NCI-H524 treated with DMSO at 0.1 percent for 48 hours (cell line): ENCODE measurements around the gene COL6A3.
"Not testable (repeated sequence)": the region's sequence is repeated elsewhere in the genome, so short reads cannot be mapped to it uniquely, and the experiment has no call there.

ENCODE experiments used
- DNase-seq: peaks from one replicate; lab custom pipeline; 2025; lab: John Stamatoyannopoulos, UW

COL6A3 gene

GRCh38 chr2:237383991-237384671 is 29.8 kb downstream of the COL6A3 start:
- DNase-seq: no peak

- no peak for DNase-seq
Observed at GRCh38 chr2:237380768-237381167, 33.2 kb downstream of the COL6A3 start.

GRCh38 chr2:237379636-237380035 is 34.3 kb downstream of the COL6A3 start:
- DNase-seq: no peak

GRCh38 chr2:237378650-237379049 is 35.3 kb downstream of the COL6A3 start:
- DNase-seq: no peak

GRCh38 chr2:237374284-237375060 is 39.5 kb downstream of the COL6A3 start:
- no peak for DNase-seq

- DNase-seq: no peak
Observed at GRCh38 chr2:237371856-237372255, 42.1 kb downstream of the COL6A3 start.

- no peak for DNase-seq
Observed at GRCh38 chr2:237365671-237366070, 48.3 kb downstream of the COL6A3 start.

GRCh38 chr2:237364655-237365054 is 49.3 kb downstream of the COL6A3 start:
- no peak for DNase-seq

- no peak for DNase-seq
Observed at GRCh38 chr2:237361194-237362004, 52.6 kb downstream of the COL6A3 start.

- DNase-seq: no peak
Observed at GRCh38 chr2:237359894-237360780, 53.8 kb downstream of the COL6A3 start.

GRCh38 chr2:237359518-237359840 is 54.5 kb downstream of the COL6A3 start:
- no peak for DNase-seq

- DNase-seq: no peak
Observed at GRCh38 chr2:237358721-237359517, 55.0 kb downstream of the COL6A3 start.

- no peak for DNase-seq
Observed at GRCh38 chr2:237355701-237356100, 58.3 kb downstream of the COL6A3 start.

- no peak for DNase-seq
Observed at GRCh38 chr2:237354892-237355291, 59.1 kb downstream of the COL6A3 start.

GRCh38 chr2:237354172-237354571 is 59.8 kb downstream of the COL6A3 start:
- DNase-seq: not testable (repeated sequence)

GRCh38 chr2:237353215-237353614 is 60.7 kb downstream of the COL6A3 start:
- DNase-seq: no peak

- DNase-seq: no peak
Observed at GRCh38 chr2:237352279-237352845, 61.6 kb downstream of the COL6A3 start.

GRCh38 chr2:237351796-237352195 is 62.2 kb downstream of the COL6A3 start:
- DNase-seq: no peak

GRCh38 chr2:237351046-237351445 is 62.9 kb downstream of the COL6A3 start:
- DNase-seq: no peak

- no peak for DNase-seq
Observed at GRCh38 chr2:237350597-237350996, 63.4 kb downstream of the COL6A3 start.

GRCh38 chr2:237350070-237350469 is 63.9 kb downstream of the COL6A3 start:
- DNase-seq: no peak
